HCT116 (cell line): ENCODE data around the gene CDH13. TPM values are rescaled to one million over a fixed set of nuclear protein-coding genes. Genes with fewer than 3 reads are reported as not detected.

Experiments used
- ATAC-seq: fragments of 200-7000 bp; cut with Tn5 transposase; 2 replicates; pipeline ENCODE4 v1.9.1; 2020; ENCODE audit warnings: mild to moderate bottlenecking, moderate library complexity
- BruUV-seq: library from RNA; stranded (reverse); fragments of 400-500 nt; replicated peaks from 2 replicates; lab custom pipeline; 2021; lab: Mats Ljungman, UMichigan
- CTCF ChIA-PET: fragments of 300-600 bp; sonication (Branson Sonifier 250); formaldehyde crosslinking; loops from one replicate; lab custom pipeline; 2021; ENCODE audit warnings: antibody characterized with exemption; lab: Charles Lee
- POLR2A ChIA-PET: fragments of 300-600, 350-600 bp; sonication (Branson Sonifier 250); formaldehyde crosslinking; loops from one replicate; lab custom pipeline; 2021; ENCODE audit warnings: antibody characterized with exemption; lab: Charles Lee
- RAD21 ChIA-PET, 2 experiments: fragments of 300-600 bp; sonication (Branson Sonifier 250); formaldehyde crosslinking; loops; one replicate each; lab custom pipeline; 2023; ENCODE audit warnings: low total read pairs in 2 of 2; ENCODE audit not compliant: uncharacterized antibody in 2 of 2, unreplicated experiment in 2 of 2, low non-redundant PET in 1 of 2; lab: Charles Lee
- DNase-seq: peaks from one replicate; pipeline ENCODE4 v3.0.0-alpha.2; 2010; ENCODE audit warnings: low read depth, low spot score
- H2AFZ ChIP-seq: fragments of 200-600 bp; shearing (Covaris generic), sonication (generic); 2 replicates; pipeline ENCODE4 v1.6.1; 2017; ENCODE audit warnings: low read depth, mixed run types, mixed read lengths, antibody characterized with exemption, low read length; ENCODE audit not compliant: poor library complexity, severe bottlenecking
- H3K27ac ChIP-seq: 2 replicates; pipeline ENCODE4 v1.5.1; 2012; ENCODE audit warnings: low read depth, low read length
- H3K27me3 ChIP-seq: fragments of 200-600 bp; sonication (generic); 2 replicates; pipeline ENCODE4 v1.6.1; 2016; ENCODE audit warnings: mixed run types, low read length, mixed read lengths; ENCODE audit not compliant: insufficient read depth
- H3K36me3 ChIP-seq, 2 experiments: fragments of 200-500 bp in 1 of 2; fragments of 200-600 bp in 1 of 2; sonication (Bioruptor generic) in 1 of 2; sonication (generic) in 1 of 2; 2 replicates each; pipeline versions ENCODE4 v1.5.1 to v1.6.1; 2014 to 2016; ENCODE audit warnings: low read length in 2 of 2, inconsistent platforms in 1 of 2, mixed read lengths in 1 of 2, mixed run types in 1 of 2; ENCODE audit not compliant: insufficient read depth in 2 of 2, control insufficient read depth in 1 of 2
- H3K4me1 ChIP-seq, 2 experiments: fragments of 200-600 bp in 1 of 2; sonication (generic) in 1 of 2; 2 replicates each; pipeline versions ENCODE4 v1.5.1 to v1.6.1; 2012 to 2017; ENCODE audit warnings: low read length in 2 of 2, inconsistent platforms in 1 of 2, mild to moderate bottlenecking in 1 of 2, mixed read lengths in 1 of 2, mixed run types in 1 of 2, moderate library complexity in 1 of 2; ENCODE audit not compliant: insufficient read depth in 2 of 2, control insufficient read depth in 1 of 2
- H3K4me2 ChIP-seq: fragments of 200-600 bp; sonication (generic); 2 replicates; pipeline ENCODE4 v1.6.1; 2017; ENCODE audit warnings: mixed run types, low read length, mixed read lengths
- H3K4me3 ChIP-seq, 2 experiments: fragments of 200-600 bp in 1 of 2; sonication (generic) in 1 of 2; replicated peaks in 1 of 2; 2 replicates each; pipeline ENCODE4 v1.5.1; 2011 to 2016; ENCODE audit warnings: low read length in 2 of 2, control low read depth in 1 of 2, low read depth in 1 of 2, mild to moderate bottlenecking in 1 of 2, mixed read lengths in 1 of 2, mixed run types in 1 of 2
- H3K79me2 ChIP-seq: fragments of 200-600 bp; sonication (generic); 2 replicates; pipeline ENCODE4 v1.6.1; 2017; ENCODE audit warnings: mild to moderate bottlenecking, mixed run types, low read length, moderate library complexity, mixed read lengths; ENCODE audit not compliant: insufficient read depth
- H3K9ac ChIP-seq: fragments of 200-600 bp; sonication (generic); 2 replicates; pipeline ENCODE4 v1.6.1; 2016; ENCODE audit warnings: low read length, mixed read lengths
- H3K9me2 ChIP-seq: fragments of 200-600 bp; sonication (generic), shearing (Covaris generic); 2 replicates; pipeline ENCODE4 v1.6.1; 2017; ENCODE audit warnings: mixed run types, mild to moderate bottlenecking, moderate library complexity; ENCODE audit not compliant: insufficient read depth
- H3K9me3 ChIP-seq, 2 experiments: fragments of 200-500 bp in 1 of 2; fragments of 200-600 bp in 1 of 2; sonication (Bioruptor generic) in 1 of 2; sonication (generic) in 1 of 2; 2 replicates each; pipeline ENCODE4 v1.6.1; 2014 to 2017; ENCODE audit warnings: low read length in 2 of 2, mixed read lengths in 2 of 2, inconsistent platforms in 1 of 2, low read depth in 1 of 2, mild to moderate bottlenecking in 1 of 2, mixed run types in 1 of 2, moderate library complexity in 1 of 2; ENCODE audit not compliant: control insufficient read depth in 1 of 2, insufficient read depth in 1 of 2
- H4K20me1 ChIP-seq: fragments of 200-600 bp; sonication (generic), shearing (Covaris generic); 2 replicates; pipeline ENCODE4 v1.6.1; 2017; ENCODE audit warnings: mixed run types, mild to moderate bottlenecking, moderate library complexity; ENCODE audit not compliant: insufficient read depth
- CBX3 ChIP-seq: IDR thresholded peaks from 2 replicates; pipeline ENCODE4 v1.6.1; 2012; ENCODE audit warnings: low read depth
- POLR2AphosphoS5 ChIP-seq: IDR thresholded peaks from 2 replicates; pipeline ENCODE4 v1.6.1; 2011; ENCODE audit warnings: mild to moderate bottlenecking, low read depth, low read length, moderate library complexity
- SIN3A ChIP-seq: IDR thresholded peaks from 2 replicates; pipeline ENCODE4 v1.6.1; 2012; ENCODE audit warnings: low read depth
- SRF ChIP-seq: IDR thresholded peaks from 2 replicates; pipeline ENCODE4 v1.6.1; 2012; ENCODE audit warnings: low read depth
- TCF7L2 ChIP-seq: IDR thresholded peaks from 2 replicates; pipeline ENCODE4 v1.7.0; 2011; ENCODE audit warnings: borderline replicate concordance, inconsistent platforms; ENCODE audit not compliant: insufficient read depth, insufficient read length; ENCODE audit errors: extremely low read depth
- ZNF274 ChIP-seq: fragments of 200-500 bp; sonication (Bioruptor generic); IDR thresholded peaks from 2 replicates; pipeline ENCODE4 v1.6.1; 2014; ENCODE audit warnings: mild to moderate bottlenecking, low read depth, low read length, inconsistent platforms
- intact Hi-C: fragments of 100-400 bp; cut with micrococcal nuclease; formaldehyde crosslinking; loops from 2 replicates; pipeline ENCODE4 v1.10.0; 2022
- total RNA-seq: library from RNA; stranded (reverse); gene quantifications from one replicate; pipeline ENCODE4 v1.2.1, GENCODE V29; 2021; ENCODE audit not compliant: unreplicated experiment
- TF ChIP-seq, protein P1 (sequence below): IDR thresholded peaks from 2 replicates; pipeline ENCODE4 v1.6.1; 2011; ENCODE audit warnings: mild to moderate bottlenecking, low read length, moderate library complexity; ENCODE audit not compliant: insufficient replicate concordance; ENCODE audit errors: extremely low read depth
- TF ChIP-seq, protein P2 (sequence below): IDR thresholded peaks from 2 replicates; pipeline ENCODE4 v1.6.1; 2012

Gene CDH13
- total RNA-seq, 1 experiment from 2014 or later, result not detected

DNA sequence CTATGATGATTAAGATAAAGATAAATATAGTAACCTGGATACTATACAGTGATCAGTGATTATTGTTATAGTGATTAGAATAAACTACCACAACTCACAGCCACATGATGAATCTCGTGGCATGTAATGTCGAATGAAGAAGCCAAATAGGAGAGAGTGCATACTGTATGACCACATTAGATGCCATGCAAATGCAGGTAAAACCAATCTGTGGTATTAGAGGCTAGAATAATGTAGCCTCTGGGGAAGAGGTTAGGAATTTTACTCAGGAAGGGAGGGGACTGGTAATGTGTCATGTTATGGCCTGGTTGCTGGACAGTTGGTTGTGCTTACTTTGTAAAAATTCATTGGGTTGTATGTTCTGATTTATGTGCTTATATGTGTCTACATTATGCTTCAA, 402.7 kb downstream of the CDH13 start:
- ATAC-seq, result no peak
- CTCF ChIA-PET, result no interaction called here
- intact Hi-C loops, result no loop called here

DNA sequence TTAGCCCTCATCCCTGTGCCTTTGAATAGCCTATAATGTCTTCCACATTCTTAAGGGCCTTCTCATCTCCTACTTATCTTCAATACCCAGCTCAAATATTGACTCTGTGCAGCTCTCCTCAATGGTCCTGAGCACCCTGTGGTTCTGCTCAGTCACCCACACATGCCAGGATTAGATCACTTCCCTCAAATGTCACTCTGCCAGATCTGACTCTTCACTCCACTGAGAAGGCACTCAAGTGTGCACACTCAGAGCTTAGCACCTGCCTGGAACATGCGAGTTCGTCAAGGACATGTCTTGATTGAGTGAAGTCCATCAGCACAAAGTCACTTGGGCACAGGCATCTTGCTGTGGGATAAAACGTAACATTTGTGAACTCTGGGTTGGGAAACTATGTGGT, 404.8 kb downstream of the CDH13 start:
- CTCF ChIA-PET, result no interaction called here
- H4K20me1 ChIP-seq, result no peaks in the 10 kb centered on the region
- BruUV-seq, result no TSS peak
- H3K9ac ChIP-seq, result no peak overlapping the region
- intact Hi-C loops, result no loop called here
- H3K27ac ChIP-seq, result no peak overlapping the region
- POLR2A ChIA-PET, result no interaction called here
- H2AFZ ChIP-seq, result no peak overlapping the region
- no peak overlapping the region for H3K4me3 ChIP-seq
- no peaks in the 10 kb centered on the region for H3K79me2 ChIP-seq
- no peaks in the 10 kb centered on the region for H3K27me3 ChIP-seq
- RAD21 ChIA-PET, result no interaction called here
- no peaks in the 10 kb centered on the region for H3K4me1 ChIP-seq
- H3K9me2 ChIP-seq, result no peaks in the 10 kb centered on the region
- TF ChIP-seq, protein P1, sequence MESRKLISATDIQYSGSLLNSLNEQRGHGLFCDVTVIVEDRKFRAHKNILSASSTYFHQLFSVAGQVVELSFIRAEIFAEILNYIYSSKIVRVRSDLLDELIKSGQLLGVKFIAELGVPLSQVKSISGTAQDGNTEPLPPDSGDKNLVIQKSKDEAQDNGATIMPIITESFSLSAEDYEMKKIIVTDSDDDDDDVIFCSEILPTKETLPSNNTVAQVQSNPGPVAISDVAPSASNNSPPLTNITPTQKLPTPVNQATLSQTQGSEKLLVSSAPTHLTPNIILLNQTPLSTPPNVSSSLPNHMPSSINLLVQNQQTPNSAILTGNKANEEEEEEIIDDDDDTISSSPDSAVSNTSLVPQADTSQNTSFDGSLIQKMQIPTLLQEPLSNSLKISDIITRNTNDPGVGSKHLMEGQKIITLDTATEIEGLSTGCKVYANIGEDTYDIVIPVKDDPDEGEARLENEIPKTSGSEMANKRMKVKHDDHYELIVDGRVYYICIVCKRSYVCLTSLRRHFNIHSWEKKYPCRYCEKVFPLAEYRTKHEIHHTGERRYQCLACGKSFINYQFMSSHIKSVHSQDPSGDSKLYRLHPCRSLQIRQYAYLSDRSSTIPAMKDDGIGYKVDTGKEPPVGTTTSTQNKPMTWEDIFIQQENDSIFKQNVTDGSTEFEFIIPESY, result no peak
- TF ChIP-seq, protein P2, sequence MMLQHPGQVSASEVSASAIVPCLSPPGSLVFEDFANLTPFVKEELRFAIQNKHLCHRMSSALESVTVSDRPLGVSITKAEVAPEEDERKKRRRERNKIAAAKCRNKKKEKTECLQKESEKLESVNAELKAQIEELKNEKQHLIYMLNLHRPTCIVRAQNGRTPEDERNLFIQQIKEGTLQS, result no peak
- TF ChIP-seq TCF7L2 (no peak), SIN3A (no peak), CBX3 (no peak), ZNF274 (no peak), POLR2AphosphoS5 (no peak)
- ATAC-seq (no peak), DNase-seq (no peak)
- H3K4me2 ChIP-seq, result no peak overlapping the region
- H3K9me3 ChIP-seq, result peaks cover 20 to 59% of the 10 kb centered on the region in 2 experiments; a peak in 2 of 4 replicates
- no peaks in the 10 kb centered on the region for H3K36me3 ChIP-seq

More for the DNA sequence above, 402.7 kb downstream of the CDH13 start:
- Histone ChIP-seq H3K4me2 (no peak overlapping the region), H4K20me1 (no peaks in the 10 kb centered on the region), H3K79me2 (no peaks in the 10 kb centered on the region), H3K9ac (no peak overlapping the region), H2AFZ (no peak overlapping the region), H3K4me3 (no peak overlapping the region), H3K36me3 (no peaks in the 10 kb centered on the region), H3K4me1 (no peaks in the 10 kb centered on the region), H3K9me2 (no peaks in the 10 kb centered on the region), H3K27ac (no peak overlapping the region), H3K27me3 (no peaks in the 10 kb centered on the region), H3K9me3 (peaks cover 18 to 53% of the 10 kb centered on the region in 2 experiments; a peak in 2 of 4 replicates)
- ChIA-PET POLR2A (no interaction called here), RAD21 (no interaction called here)
- DNase-seq, result no peak
- no TSS peak for BruUV-seq
- no peak for TF ChIP-seq SRF
